ENCODE measurements around the gene SLC17A2. TPM values are rescaled to one million over a fixed set of nuclear protein-coding genes. Genes with fewer than 3 reads are reported as not detected.
"Not testable (repeated sequence)": the region's sequence is repeated elsewhere in the genome, so short reads cannot be mapped to it uniquely, and the experiment has no call there.

Gene SLC17A2
- total RNA-seq, 1 donor from 2014 or later, result not detected

DNA sequence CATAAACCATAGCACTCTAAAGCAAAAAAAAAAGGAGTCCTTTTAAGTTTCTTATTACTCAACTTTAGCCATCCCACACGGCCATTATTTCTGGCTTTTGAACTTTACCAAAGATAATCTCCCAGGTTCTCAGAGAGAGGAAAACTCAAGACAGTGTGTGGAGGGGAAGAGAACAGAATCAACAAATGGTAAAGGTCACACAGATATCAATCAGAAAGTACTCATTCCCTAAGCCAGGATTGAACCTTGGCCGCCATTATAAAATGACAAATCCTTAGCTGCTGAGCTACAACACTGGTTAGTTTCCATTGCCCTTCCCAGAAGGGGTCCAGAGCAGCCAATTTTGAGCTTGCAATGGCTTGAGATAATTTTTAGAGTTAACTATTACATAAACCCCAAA is 22.0 kb upstream of the SLC17A2 start:
- no peaks in the 10 kb centered on the region for H3K36me3 Mint-ChIP-seq (ENCODE audit: low read depth)
- intact Hi-C loops (cut with micrococcal nuclease), result no loop called here
- TF ChIP-seq, protein P1, sequence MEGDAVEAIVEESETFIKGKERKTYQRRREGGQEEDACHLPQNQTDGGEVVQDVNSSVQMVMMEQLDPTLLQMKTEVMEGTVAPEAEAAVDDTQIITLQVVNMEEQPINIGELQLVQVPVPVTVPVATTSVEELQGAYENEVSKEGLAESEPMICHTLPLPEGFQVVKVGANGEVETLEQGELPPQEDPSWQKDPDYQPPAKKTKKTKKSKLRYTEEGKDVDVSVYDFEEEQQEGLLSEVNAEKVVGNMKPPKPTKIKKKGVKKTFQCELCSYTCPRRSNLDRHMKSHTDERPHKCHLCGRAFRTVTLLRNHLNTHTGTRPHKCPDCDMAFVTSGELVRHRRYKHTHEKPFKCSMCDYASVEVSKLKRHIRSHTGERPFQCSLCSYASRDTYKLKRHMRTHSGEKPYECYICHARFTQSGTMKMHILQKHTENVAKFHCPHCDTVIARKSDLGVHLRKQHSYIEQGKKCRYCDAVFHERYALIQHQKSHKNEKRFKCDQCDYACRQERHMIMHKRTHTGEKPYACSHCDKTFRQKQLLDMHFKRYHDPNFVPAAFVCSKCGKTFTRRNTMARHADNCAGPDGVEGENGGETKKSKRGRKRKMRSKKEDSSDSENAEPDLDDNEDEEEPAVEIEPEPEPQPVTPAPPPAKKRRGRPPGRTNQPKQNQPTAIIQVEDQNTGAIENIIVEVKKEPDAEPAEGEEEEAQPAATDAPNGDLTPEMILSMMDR (IDR thresholded peaks at IDR 0.05), result no peak
- DNase-seq (no peak), ATAC-seq (ENCODE audit: low read depth) (no peak)
- no peaks in the 10 kb centered on the region for H3K4me1 Mint-ChIP-seq
- H3K9me3 Mint-ChIP-seq, result no peaks in the 10 kb centered on the region
- ChIA-PET CTCF (no interaction called here), POLR2A (no interaction called here)
- no peak overlapping the region for H3K4me3 Mint-ChIP-seq
- no peak overlapping the region for H3K27ac Mint-ChIP-seq
- no peaks in the 10 kb centered on the region for H3K27me3 Mint-ChIP-seq

- Mint-ChIP-seq H3K36me3 (ENCODE audit: low read depth) (no peaks in the 10 kb centered on the region), H3K27ac (no peak overlapping the region), H3K4me3 (no peak overlapping the region), H3K9me3 (no peaks in the 10 kb centered on the region), H3K4me1 (peaks cover 8% of the 10 kb centered on the region), H3K27me3 (no peaks in the 10 kb centered on the region)
- TF ChIP-seq, protein P1 (IDR thresholded peaks at IDR 0.05), result no peak
- intact Hi-C loops (cut with micrococcal nuclease), result no loop called here
- POLR2A ChIA-PET, result no interaction called here
- ATAC-seq (ENCODE audit: low read depth) (no peak), DNase-seq (no peak)
- CTCF ChIA-PET, result no interaction called here
These were observed 21.0 kb upstream of the SLC17A2 start for GRCh38 chr6:25951296-25952032.

DNA sequence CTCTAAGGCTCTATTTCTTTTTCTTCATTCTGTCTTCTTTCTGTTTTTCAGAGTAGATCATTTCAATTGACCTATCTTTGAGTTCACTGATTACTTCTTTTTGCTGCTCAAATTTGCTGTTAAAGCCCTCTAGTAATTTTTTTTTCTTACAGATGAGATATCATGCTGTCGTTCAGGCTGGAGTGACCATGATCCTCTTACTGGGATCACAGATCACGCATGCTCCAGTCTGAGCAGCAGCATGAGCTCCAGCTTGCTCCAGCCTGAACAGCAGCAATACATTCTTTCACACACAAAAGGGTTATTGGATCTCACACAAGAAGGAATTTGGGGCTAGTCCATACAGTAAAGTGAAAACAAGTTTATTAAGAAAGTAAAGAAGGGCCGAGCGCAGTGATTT is 19.8 kb upstream of the SLC17A2 start:
- H3K36me3 Mint-ChIP-seq (ENCODE audit: low read depth), result no peaks in the 10 kb centered on the region
- H3K4me1 Mint-ChIP-seq, result peaks cover 14% of the 10 kb centered on the region
- H3K27me3 Mint-ChIP-seq, result no peaks in the 10 kb centered on the region
- intact Hi-C loops (cut with micrococcal nuclease), result no loop called here
- peaks cover 5% of the 10 kb centered on the region for H3K9me3 Mint-ChIP-seq
- ATAC-seq (ENCODE audit: low read depth) (no peak), DNase-seq (no peak)
- TF ChIP-seq, protein P1 (IDR thresholded peaks at IDR 0.05), result no peak
- POLR2A ChIA-PET, result no interaction called here
- no peak overlapping the region for H3K27ac Mint-ChIP-seq
- CTCF ChIA-PET, result no interaction called here
- no peak overlapping the region for H3K4me3 Mint-ChIP-seq

GRCh38 chr6:25949695-25950094 is 19.2 kb upstream of the SLC17A2 start:
- H3K9me3 Mint-ChIP-seq, result peaks cover 5% of the 10 kb centered on the region
- POLR2A ChIA-PET, result no interaction called here

DNA sequence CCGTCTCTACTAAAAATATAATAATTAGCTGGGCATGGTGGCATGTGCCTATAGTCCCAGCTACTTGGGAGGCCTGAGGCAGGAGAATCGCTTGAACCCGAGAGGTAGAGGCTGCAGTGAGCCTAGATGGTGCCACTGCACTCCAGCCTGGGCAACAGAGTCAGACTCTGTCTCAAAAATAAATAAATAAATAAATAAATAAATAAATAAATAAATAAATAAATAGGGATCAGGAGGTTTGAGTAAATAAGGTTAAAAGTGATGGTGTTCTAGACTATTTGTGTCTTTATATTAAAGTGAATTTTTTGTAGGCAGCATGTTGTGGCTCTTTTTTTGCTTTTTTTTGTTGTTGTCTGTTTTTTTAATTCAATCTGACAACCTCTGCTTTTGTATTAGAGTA is 17.0 kb upstream of the SLC17A2 start:
- H3K27ac Mint-ChIP-seq; H3K9me3 Mint-ChIP-seq; ATAC-seq (ENCODE audit: low read depth); H3K27me3 Mint-ChIP-seq; intact Hi-C loops (cut with micrococcal nuclease); H3K36me3 Mint-ChIP-seq (ENCODE audit: low read depth); DNase-seq; H3K4me3 Mint-ChIP-seq; CTCF ChIA-PET: not testable (repeated sequence)
- H3K4me1 Mint-ChIP-seq, result peaks cover 16% of the 10 kb centered on the region
- POLR2A ChIA-PET, result interaction anchor here (1.2 kb wide), 1 partner anchor 15 kb away, joined by 7 read pairs; the partner anchor contains the start of gene TRIM38

More at GRCh38 chr6:25949695-25950094, 19.2 kb upstream of the SLC17A2 start:
- Mint-ChIP-seq H3K27ac (no peak overlapping the region), H3K27me3 (no peaks in the 10 kb centered on the region), H3K4me3 (no peak overlapping the region), H3K36me3 (ENCODE audit: low read depth) (no peaks in the 10 kb centered on the region), H3K4me1 (peaks cover 16% of the 10 kb centered on the region)
- DNase-seq (no peak), ATAC-seq (ENCODE audit: low read depth) (no peak)
- TF ChIP-seq, protein P1 (IDR thresholded peaks at IDR 0.05), result no peak
- intact Hi-C loops (cut with micrococcal nuclease), result no loop called here
- CTCF ChIA-PET, result no interaction called here

All from activated B cell treated with CpG ODN at 0.5 μM for 24 hours (primary cell).